Large intestine (tissue), 3 donors: ENCODE data around the gene RPTN. TPM values are rescaled to one million over a fixed set of nuclear protein-coding genes. Genes with fewer than 3 reads are reported as not detected.
"Not testable (repeated sequence)": the region's sequence is repeated elsewhere in the genome, so short reads cannot be mapped to it uniquely, and the experiment has no call there.

ENCODE experiments used
- DNase-seq, 2 donors: peaks; one replicate each; pipeline versions ENCODE4 v3.0.0 to v3.0.0-alpha.2; 2013
- H3K27ac ChIP-seq: one replicate; pipeline ENCODE4 v1.5.1; 2013; ENCODE audit warnings: low read length
- H3K27me3 ChIP-seq: 2 replicates; pipeline ENCODE4 v1.6.1; 2013; ENCODE audit warnings: low read length; ENCODE audit not compliant: control insufficient read depth, insufficient read depth
- H3K36me3 ChIP-seq: 2 replicates; pipeline ENCODE4 v1.6.1; 2013; ENCODE audit warnings: low read length; ENCODE audit not compliant: control insufficient read depth, insufficient read depth
- H3K4me1 ChIP-seq: one replicate; pipeline ENCODE4 v1.6.1; 2013; ENCODE audit warnings: low read length; ENCODE audit not compliant: control insufficient read depth, insufficient read depth
- H3K4me3 ChIP-seq: one replicate; pipeline ENCODE4 v1.5.1; 2013; ENCODE audit warnings: low read length
- H3K9me3 ChIP-seq: one replicate; pipeline ENCODE4 v1.6.1; 2013; ENCODE audit warnings: mild to moderate bottlenecking, low read depth, low read length, moderate library complexity; ENCODE audit not compliant: control insufficient read depth
- WGBS: methylation state at CpG from one replicate; pipeline ENCODE4 v1.1.5; 2013; ENCODE audit warnings: low lambda C conversion rate; ENCODE audit not compliant: insufficient coverage; 5-methylcytosine and 5-hydroxymethylcytosine counted together
- polyA plus RNA-seq: library from polyadenylated mRNA; unstranded; fragments of 120-200 nt; gene quantifications from one replicate; pipeline ENCODE4 v1.2.1, GENCODE V29; 2013

The RPTN gene
- polyA plus RNA-seq, 1 donor: not detected

GRCh38 chr1:152164517-152165136 lies 5.6 kb upstream of the RPTN start:
- H3K27me3 ChIP-seq: peaks cover 2% of the 10 kb centered on the region
- H3K9me3 ChIP-seq: no peaks in the 10 kb centered on the region
- H3K4me3 ChIP-seq: no peak overlapping the region
- peak overlapping the region; percentile 35 for H3K27ac ChIP-seq
- no peaks in the 10 kb centered on the region for H3K36me3 ChIP-seq
- H3K4me1 ChIP-seq: peaks cover 20% of the 10 kb centered on the region
- DNase-seq: peak; percentile 31 to 37
- no CpG with 5 or more reads among the region's 2 CpGs for WGBS

DNA sequence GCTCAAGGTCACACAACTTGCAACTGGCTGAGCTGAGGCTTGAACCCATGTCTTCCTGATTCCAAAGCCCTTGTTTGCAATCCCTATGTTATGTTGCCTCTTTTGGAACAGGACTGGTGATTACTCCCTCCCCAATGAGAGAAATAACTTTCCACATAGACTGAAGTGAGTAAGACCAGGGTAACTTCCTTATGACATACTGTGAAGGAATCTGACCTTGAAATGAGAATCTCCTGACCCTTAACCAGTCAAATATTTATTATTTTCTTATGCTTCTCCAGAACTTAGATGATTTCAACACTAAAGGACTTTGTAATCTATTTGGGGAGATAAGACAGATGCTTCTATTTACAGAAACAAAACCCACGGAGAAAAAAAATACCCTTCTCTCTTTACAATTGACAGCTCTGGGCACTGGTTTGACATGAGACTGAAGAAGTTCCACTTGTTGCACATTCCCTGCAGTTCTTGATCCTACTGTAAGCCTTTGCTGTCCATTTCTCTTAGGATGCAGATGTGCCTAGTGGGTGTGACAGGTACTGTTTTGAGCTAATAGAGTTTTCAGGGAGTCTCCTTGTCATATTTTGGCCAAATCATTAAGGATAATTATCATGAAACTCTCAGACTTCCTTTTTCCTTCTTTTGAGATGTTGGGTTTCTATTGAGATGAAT lies 3.9 kb upstream of the RPTN start:
- Histone ChIP-seq H3K9me3 (no peaks in the 10 kb centered on the region), H3K27me3 (no peaks in the 10 kb centered on the region), H3K27ac (peak overlapping the region; percentile 56), H3K4me3 (no peak overlapping the region), H3K4me1 (peaks cover 20% of the 10 kb centered on the region), H3K36me3 (no peaks in the 10 kb centered on the region)
- DNase-seq: peak; percentile 45 to 48
- WGBS: 0% methylated on average over 1 of the region's 1 CpG

- DNase-seq: no peak
- Histone ChIP-seq H3K27ac (no peak overlapping the region), H3K27me3 (no peaks in the 10 kb centered on the region), H3K4me3 (no peak overlapping the region), H3K4me1 (peaks cover 20% of the 10 kb centered on the region), H3K36me3 (no peaks in the 10 kb centered on the region), H3K9me3 (no peaks in the 10 kb centered on the region)
- 73% methylated on average over 2 of the region's 3 CpGs for WGBS
Observed at GRCh38 chr1:152160576-152160975, 1.5 kb upstream of the RPTN start.

GRCh38 chr1:152153996-152154395 lies 5.0 kb downstream of the RPTN start:
- no CpG with 5 or more reads among the region's 3 CpGs for WGBS
- no peak for DNase-seq
- no peaks in the 10 kb centered on the region for H3K36me3 ChIP-seq

GRCh38 chr1:152151646-152152045 lies 7.4 kb downstream of the RPTN start:
- peaks cover 10% of the 10 kb centered on the region for H3K9me3 ChIP-seq
- no peaks in the 10 kb centered on the region for H3K36me3 ChIP-seq
- no peak for DNase-seq
- no peak overlapping the region for H3K4me3 ChIP-seq
- no peaks in the 10 kb centered on the region for H3K27me3 ChIP-seq
- no peaks in the 10 kb centered on the region for H3K4me1 ChIP-seq
- H3K27ac ChIP-seq: no peak overlapping the region
- 83% methylated on average over 1 of the region's 2 CpGs for WGBS

More at GRCh38 chr1:152153996-152154395, 5.0 kb downstream of the RPTN start:
- H3K4me1 ChIP-seq: no peaks in the 10 kb centered on the region
- no peak overlapping the region for H3K27ac ChIP-seq
- H3K4me3 ChIP-seq: no peak overlapping the region
- H3K9me3 ChIP-seq: no peaks in the 10 kb centered on the region
- no peaks in the 10 kb centered on the region for H3K27me3 ChIP-seq

GRCh38 chr1:152148981-152149380 lies 10.0 kb downstream of the RPTN start:
- no peak for DNase-seq
- no CpG with 5 or more reads among the region's 1 CpG for WGBS
- Histone ChIP-seq H3K4me3 (no peak overlapping the region), H3K36me3 (no peaks in the 10 kb centered on the region), H3K4me1 (no peaks in the 10 kb centered on the region), H3K27ac (no peak overlapping the region), H3K27me3 (no peaks in the 10 kb centered on the region), H3K9me3 (peaks cover 14% of the 10 kb centered on the region)

DNA sequence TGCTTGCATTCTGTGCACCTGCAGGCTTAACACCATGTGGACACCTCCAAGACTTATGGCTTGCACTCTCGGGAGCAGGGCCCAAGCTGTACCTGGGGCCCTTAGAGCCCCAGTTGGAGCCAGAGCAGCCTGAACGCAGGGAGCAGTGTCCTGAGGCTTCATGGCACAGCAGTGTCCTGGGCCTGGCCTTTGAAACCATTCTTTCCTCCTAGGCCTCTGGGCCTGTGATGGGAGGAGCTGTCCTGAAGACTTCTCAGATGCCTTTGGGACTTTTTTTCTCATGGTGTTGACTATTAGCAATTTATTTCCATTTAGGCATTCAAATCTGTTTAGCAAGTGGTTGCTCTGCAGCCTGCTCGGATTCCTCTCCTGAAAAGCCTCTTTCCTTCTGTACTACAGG lies 11.0 kb downstream of the RPTN start:
- H3K27ac ChIP-seq: no peak overlapping the region
- no peaks in the 10 kb centered on the region for H3K36me3 ChIP-seq
- H3K9me3 ChIP-seq: peaks cover 14% of the 10 kb centered on the region
- H3K4me3 ChIP-seq: no peak overlapping the region
- DNase-seq: no peak
- no CpG with 5 or more reads among the region's 3 CpGs for WGBS
- no peaks in the 10 kb centered on the region for H3K27me3 ChIP-seq
- H3K4me1 ChIP-seq: no peaks in the 10 kb centered on the region

GRCh38 chr1:152145769-152146168 lies 13.3 kb downstream of the RPTN start:
- peaks cover 14% of the 10 kb centered on the region for H3K9me3 ChIP-seq
- DNase-seq: no peak
- no peaks in the 10 kb centered on the region for H3K4me1 ChIP-seq
- H3K27me3 ChIP-seq: no peaks in the 10 kb centered on the region
- 93% methylated on average over 4 of the region's 4 CpGs for WGBS
- no peak overlapping the region for H3K4me3 ChIP-seq
- no peak overlapping the region for H3K27ac ChIP-seq
- no peaks in the 10 kb centered on the region for H3K36me3 ChIP-seq

DNA sequence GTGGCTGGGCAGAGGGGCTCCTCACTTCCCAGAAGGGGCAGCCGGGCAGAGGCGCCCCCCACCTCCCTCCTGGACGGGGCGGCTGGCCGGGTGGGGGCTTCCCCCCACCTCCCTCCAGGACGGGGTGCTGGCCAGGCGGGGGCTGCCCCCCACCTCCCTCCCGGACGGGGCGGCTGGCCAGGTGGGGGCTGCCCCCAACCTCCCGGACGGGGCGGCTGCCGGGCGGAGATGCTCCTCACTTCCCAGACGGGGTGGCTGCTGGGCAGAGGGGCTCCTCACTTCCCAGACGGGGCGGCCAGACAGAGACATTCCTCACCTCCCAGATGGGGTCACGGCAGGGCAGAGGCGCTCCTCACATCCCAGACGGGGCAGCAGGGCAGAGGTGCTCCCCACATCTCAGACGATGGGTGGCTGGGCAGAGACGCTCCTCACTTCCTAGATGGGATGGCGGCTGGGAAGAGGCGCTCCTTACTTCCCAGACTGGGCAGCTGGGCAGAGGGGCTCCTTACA lies 14.3 kb downstream of the RPTN start:
- H3K9me3 ChIP-seq: peaks cover 14% of the 10 kb centered on the region
- H3K36me3 ChIP-seq, H3K27ac ChIP-seq, DNase-seq, H3K4me3 ChIP-seq, H3K4me1 ChIP-seq, H3K27me3 ChIP-seq: not testable (repeated sequence)
- WGBS: no CpG with 5 or more reads among the region's 25 CpGs

GRCh38 chr1:152143150-152143887 lies 15.7 kb downstream of the RPTN start:
- H3K27me3 ChIP-seq: peaks cover 2% of the 10 kb centered on the region
- no CpG with 5 or more reads among the region's 2 CpGs for WGBS
- H3K4me1 ChIP-seq: no peaks in the 10 kb centered on the region
- no peak overlapping the region for H3K27ac ChIP-seq
- H3K36me3 ChIP-seq: no peaks in the 10 kb centered on the region
- peaks cover 13% of the 10 kb centered on the region for H3K9me3 ChIP-seq
- DNase-seq: no peak
- H3K4me3 ChIP-seq: no peak overlapping the region
